ENCODE measurements around the gene TMEM59L. TPM values are rescaled to one million over a fixed set of nuclear protein-coding genes. Genes with fewer than 3 reads are reported as not detected.

The TMEM59L gene
- total and polyA plus RNA-seq, 2 of the 13 experiments (the other 11 are each of a cell fraction or from before 2014, with no cell fraction given): 0.97 to 5.5 TPM

GRCh38 chr19:18618236-18618635, 5.6 kb downstream of the TMEM59L start:
- H3K27me3 ChIP-seq (ENCODE audit: control insufficient read depth in 1 of 2, insufficient read depth in 2 of 2, low read length in 2 of 2): no peaks in the 10 kb centered on the region
- H4K20me1 ChIP-seq (ENCODE audit: insufficient read depth, low read length): no peaks in the 10 kb centered on the region
- ATAC-seq (no peak), DNase-seq (ENCODE audit: low spot score) (no peak), FAIRE-seq (no peak)
- ChIA-PET POLR2A (no interaction called here), CTCF (ENCODE audit: low intra/inter-chr PET ratio, low total read pairs) (no interaction called here)
- peaks cover 4% of the 10 kb centered on the region; the same call in 1 of the 2 replicates for H3K4me1 ChIP-seq (ENCODE audit: insufficient read depth, low read length)
- no TSS peak for BruUV-seq (replicated peaks)
- no peak overlapping the region for H2AFZ ChIP-seq (ENCODE audit: low read length)
- intact Hi-C loops (cut with micrococcal nuclease; ENCODE audit: unreplicated experiment) (no loop called here), in situ Hi-C loops (cut with HindIII; ENCODE audit: extremely low pct_ligation_motif_present, low pct_unique_long_range_greater_than_20kb) (no loop called here)
- WGBS (ENCODE audit: low lambda C conversion rate): 84% methylated on average over 2 of the region's 13 CpGs
- H3K9ac ChIP-seq (ENCODE audit: insufficient read depth, low read depth, low read length): no peak overlapping the region
- H3K27ac ChIP-seq (ENCODE audit: extremely low read length, insufficient read depth, low read length): no peak overlapping the region
- no peaks in the 10 kb centered on the region for H3K36me3 ChIP-seq (replicated peaks in 1 of 2; ENCODE audit: control insufficient read depth in 1 of 2, insufficient read depth in 2 of 2, low read length in 2 of 2)
- TF ChIP-seq NFYC (CRISPR knock-in tag; IDR thresholded peaks at IDR 0.05) (no peak), TAF15 (IDR thresholded peaks at IDR 0.05; ENCODE audit: low read depth, low read length, poor library complexity, severe bottlenecking) (no peak), KMT2B (CRISPR knock-in tag; IDR thresholded peaks at IDR 0.05) (no peak), THAP11 (CRISPR knock-in tag; IDR thresholded peaks at IDR 0.05) (no peak)
- TF ChIP-seq, protein P1, sequence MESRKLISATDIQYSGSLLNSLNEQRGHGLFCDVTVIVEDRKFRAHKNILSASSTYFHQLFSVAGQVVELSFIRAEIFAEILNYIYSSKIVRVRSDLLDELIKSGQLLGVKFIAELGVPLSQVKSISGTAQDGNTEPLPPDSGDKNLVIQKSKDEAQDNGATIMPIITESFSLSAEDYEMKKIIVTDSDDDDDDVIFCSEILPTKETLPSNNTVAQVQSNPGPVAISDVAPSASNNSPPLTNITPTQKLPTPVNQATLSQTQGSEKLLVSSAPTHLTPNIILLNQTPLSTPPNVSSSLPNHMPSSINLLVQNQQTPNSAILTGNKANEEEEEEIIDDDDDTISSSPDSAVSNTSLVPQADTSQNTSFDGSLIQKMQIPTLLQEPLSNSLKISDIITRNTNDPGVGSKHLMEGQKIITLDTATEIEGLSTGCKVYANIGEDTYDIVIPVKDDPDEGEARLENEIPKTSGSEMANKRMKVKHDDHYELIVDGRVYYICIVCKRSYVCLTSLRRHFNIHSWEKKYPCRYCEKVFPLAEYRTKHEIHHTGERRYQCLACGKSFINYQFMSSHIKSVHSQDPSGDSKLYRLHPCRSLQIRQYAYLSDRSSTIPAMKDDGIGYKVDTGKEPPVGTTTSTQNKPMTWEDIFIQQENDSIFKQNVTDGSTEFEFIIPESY (CRISPR knock-in tag; IDR thresholded peaks at IDR 0.05): peak; percentile 49; the same call in 1 of the 2 replicates
- no peaks in the 10 kb centered on the region for H3K9me3 ChIP-seq (ENCODE audit: low read length)
- no peaks in the 10 kb centered on the region for H3K79me2 ChIP-seq (ENCODE audit: insufficient read depth, low read length)
- H3K4me2 ChIP-seq (ENCODE audit: low read depth, low read length): no peak overlapping the region
- no peak overlapping the region for H3K4me3 ChIP-seq (replicated peaks in 1 of 3; ENCODE audit: insufficient read depth in 1 of 3, low read depth in 2 of 3, low read length in 3 of 3)

- no peak overlapping the region for H3K9ac ChIP-seq (ENCODE audit: insufficient read depth, low read depth, low read length)
- no peaks in the 10 kb centered on the region for H3K36me3 ChIP-seq (replicated peaks in 1 of 2; ENCODE audit: control insufficient read depth in 1 of 2, insufficient read depth in 2 of 2, low read length in 2 of 2)
- no TSS peak for BruUV-seq (replicated peaks)
- H3K4me1 ChIP-seq (ENCODE audit: insufficient read depth, low read length): no peaks in the 10 kb centered on the region
- POLR2A ChIA-PET: no interaction called here
- H4K20me1 ChIP-seq (ENCODE audit: insufficient read depth, low read length): no peaks in the 10 kb centered on the region
- no peak overlapping the region for H3K4me2 ChIP-seq (ENCODE audit: low read depth, low read length)
- H3K79me2 ChIP-seq (ENCODE audit: insufficient read depth, low read length): no peaks in the 10 kb centered on the region
- 68% methylated on average over 9 of the region's 10 CpGs for WGBS (ENCODE audit: low lambda C conversion rate)
- no peak for DNase-seq (ENCODE audit: low spot score)
- no peaks in the 10 kb centered on the region for H3K27me3 ChIP-seq (ENCODE audit: control insufficient read depth in 1 of 2, insufficient read depth in 2 of 2, low read length in 2 of 2)
- in situ Hi-C loops (cut with HindIII; ENCODE audit: extremely low pct_ligation_motif_present, low pct_unique_long_range_greater_than_20kb): no loop called here
- peak; percentile 32; the same call in 1 of the 3 replicates for ATAC-seq
- no peak overlapping the region for H3K4me3 ChIP-seq (replicated peaks in 1 of 3; ENCODE audit: insufficient read depth in 1 of 3, low read depth in 2 of 3, low read length in 3 of 3)
- H3K27ac ChIP-seq (ENCODE audit: extremely low read length, insufficient read depth, low read length): no peak overlapping the region
- no peak for FAIRE-seq
- H3K9me3 ChIP-seq (ENCODE audit: low read length): no peaks in the 10 kb centered on the region
- no peak overlapping the region for H2AFZ ChIP-seq (ENCODE audit: low read length)
- CTCF ChIA-PET (ENCODE audit: low intra/inter-chr PET ratio, low total read pairs): no interaction called here
- intact Hi-C loops (cut with micrococcal nuclease; ENCODE audit: unreplicated experiment): no loop called here
- TF ChIP-seq ZNF7 (CRISPR knock-in tag; IDR thresholded peaks at IDR 0.05) (no peak), MEIS1 (CRISPR knock-in tag; IDR thresholded peaks at IDR 0.05; ENCODE audit: borderline replicate concordance) (no peak), SP2 (CRISPR knock-in tag; IDR thresholded peaks at IDR 0.05) (no peak), EHMT2 (IDR thresholded peaks at IDR 0.05; ENCODE audit: borderline replicate concordance, low read depth, low read length) (no peak), PHB2 (IDR thresholded peaks at IDR 0.05; ENCODE audit: partially characterized antibody) (no peak), THYN1 (CRISPR knock-in tag; IDR thresholded peaks at IDR 0.05; ENCODE audit: borderline replicate concordance, low read depth) (no peak)
Observed at GRCh38 chr19:18620311-18620710, 7.6 kb downstream of the TMEM59L start.
